HEK293T (cell line): ENCODE measurements around the gene KAZALD1.

Experiments
- BHLHE40 ChIP-seq: fragments of 450-650 bp; IDR thresholded peaks from 2 replicates; pipeline ENCODE4 v1.6.1; 2016; ENCODE audit warnings: mild to moderate bottlenecking, moderate library complexity, borderline replicate concordance
- FOXK2 ChIP-seq: fragments of 450-650 bp; IDR thresholded peaks from 2 replicates; pipeline ENCODE4 v1.6.1; 2016; ENCODE audit warnings: mild to moderate bottlenecking
- FOXM1 ChIP-seq: fragments of 450-650 bp; IDR thresholded peaks from 2 replicates; pipeline ENCODE4 v1.6.1; 2017; ENCODE audit warnings: mild to moderate bottlenecking, borderline replicate concordance
- SUZ12 ChIP-seq: fragments of 450-650 bp; IDR thresholded peaks from 2 replicates; pipeline ENCODE4 v1.6.1; 2016; ENCODE audit warnings: mild to moderate bottlenecking
- TARDBP ChIP-seq: fragments of 450-650 bp; IDR thresholded peaks from 2 replicates; pipeline ENCODE4 v1.6.1; 2016

- no peak for TF ChIP-seq BHLHE40
- TF ChIP-seq FOXK2: no peak
- TF ChIP-seq FOXM1: no peak
- no peak for TF ChIP-seq SUZ12
- TF ChIP-seq TARDBP: no peak
Measured at GRCh38 chr10:101012525-101013364, 49.0 kb upstream of the KAZALD1 start.
